ENCODE data around the gene GNLY. TPM values are rescaled to one million over a fixed set of nuclear protein-coding genes. Genes with fewer than 3 reads are reported as not detected.

GNLY gene
- total and polyA plus RNA-seq, 9 of the 15 experiments (the other 6 are each of a cell fraction or from before 2014, with no cell fraction given), result not detected

GRCh38 chr2:85692039-85692645 lies 2.0 kb upstream of the GNLY start (continued):
- no peak for TF ChIP-seq ZNF707 (CRISPR knock-in tag; conservative IDR thresholded peaks at IDR 0.05)
- no peak for TF ChIP-seq KLF1 (tag; IDR thresholded peaks at IDR 0.05)
- no peak for TF ChIP-seq RNF219 (CRISPR knock-in tag; IDR thresholded peaks at IDR 0.05)
- no peak for TF ChIP-seq ZKSCAN3 (CRISPR knock-in tag; IDR thresholded peaks at IDR 0.05)
- no peak for TF ChIP-seq MTA3 (IDR thresholded peaks at IDR 0.05; ENCODE audit: borderline replicate concordance)
- no peak for TF ChIP-seq ZNF324 (CRISPR knock-in tag; IDR thresholded peaks at IDR 0.05)
- TF ChIP-seq TRIM24 (IDR thresholded peaks at IDR 0.05), result no peak
- no peak for TF ChIP-seq SIN3B (IDR thresholded peaks at IDR 0.05; ENCODE audit: low read depth)

- no TSS peak for BruUV-seq (replicated peaks)
- in situ Hi-C loops (cut with MboI) (no loop called here), intact Hi-C loops (cut with micrococcal nuclease) (no loop called here)
- DNase-seq (ENCODE audit: extremely low read depth in 1 of 4, low spot score in 3 of 4) (no peak), ATAC-seq (no peak), FAIRE-seq (no peak)
- WGBS (ENCODE audit: insufficient coverage, low coverage, missing lambda C conversion rate), result 15% methylated on average over 10 of the region's 11 CpGs
- H3K4me3 ChIP-seq, result no peak overlapping the region
- peak overlapping the region in 1 of 2 experiments; percentile 58; a peak in 1 of 4 replicates for H3K9ac ChIP-seq (ENCODE audit: insufficient read depth in 1 of 2, low read depth in 2 of 2, low read length in 2 of 2)
- H3K9me3 ChIP-seq (replicated peaks; ENCODE audit: control insufficient read depth, insufficient read depth, low read depth, low read length), result no peaks in the 10 kb centered on the region
- H2AFZ ChIP-seq (ENCODE audit: low read depth, low read length), result no peak overlapping the region
- ChIA-PET CTCF (ENCODE audit: low intra/inter-chr PET ratio) (no interaction called here), POLR2A (interaction anchor here (0.7 kb wide), 1 partner anchor 50 kb away, joined by 3 read pairs; no protein-coding TSS in a partner anchor)
- H3K4me2 ChIP-seq (ENCODE audit: insufficient read depth, low read length), result no peak overlapping the region
- H3K36me3 ChIP-seq (ENCODE audit: control insufficient read depth, insufficient read depth, low read length), result no peaks in the 10 kb centered on the region
- H3K9me1 ChIP-seq (ENCODE audit: control insufficient read depth, insufficient read depth, low read length), result no peaks in the 10 kb centered on the region
- H3K4me1 ChIP-seq (replicated peaks in 1 of 2; ENCODE audit: control insufficient read depth in 2 of 2, insufficient read depth in 2 of 2, low read length in 2 of 2), result peaks cover 0 to 9% of the 10 kb centered on the region in 2 experiments; a peak in 2 of 5 replicates
- H4K20me1 ChIP-seq (replicated peaks; ENCODE audit: control insufficient read depth, insufficient read depth, low read length), result no peaks in the 10 kb centered on the region
- H3K27ac ChIP-seq (ENCODE audit: extremely low read depth, low read depth, low read length), result no peak overlapping the region
- peaks cover 8 to 12% of the 10 kb centered on the region in 2 experiments; a peak in 3 of 5 replicates for H3K27me3 ChIP-seq (ENCODE audit: control insufficient read depth in 2 of 2, insufficient read depth in 2 of 2, low read length in 2 of 2)
- H3K79me2 ChIP-seq (ENCODE audit: control insufficient read depth, insufficient read depth, low read length), result no peaks in the 10 kb centered on the region
- TF ChIP-seq MEF2D (tag; conservative IDR thresholded peaks at IDR 0.05; ENCODE audit: low read depth) (no peak), KAT2B (IDR thresholded peaks at IDR 0.05; ENCODE audit: low read depth, low read length) (no peak), ZNF644 (tag; IDR thresholded peaks at IDR 0.05; ENCODE audit: low read depth) (no peak), NRF1 (conservative IDR thresholded peaks at IDR 0.05 in 1 of 2, IDR thresholded peaks at IDR 0.05 in 1 of 2) (no peak), RBM39 (optimal IDR thresholded peaks at IDR 0.05; ENCODE audit: low read depth, low read length) (no peak), NCOA1 (IDR thresholded peaks at IDR 0.05; ENCODE audit: low read depth) (no peak), PHTF2 (CRISPR knock-in tag; IDR thresholded peaks at IDR 0.05) (no peak), ZNF586 (CRISPR knock-in tag; conservative IDR thresholded peaks at IDR 0.05) (no peak), HDGF (IDR thresholded peaks at IDR 0.05) (no peak), ZBTB34 (CRISPR knock-in tag; IDR thresholded peaks at IDR 0.05) (no peak), ZNF507 (tag; conservative IDR thresholded peaks at IDR 0.05) (no peak)
Observed at GRCh38 chr2:85695121-85695520, 963 bp downstream of the GNLY start.
